Activated CD4-positive, alpha-beta T cell treated with anti-CD3 and anti-CD28 coated beads, Interleukin-2, amount 10 ng/mL, durations not matched to agents 24 days and 14 days (primary cell): ENCODE data around the gene DPP4. TPM values are rescaled to one million over a fixed set of nuclear protein-coding genes. Genes with fewer than 3 reads are reported as not detected.

Source experiments
- DNase-seq: peaks from one replicate; pipeline ENCODE4 v3.0.0; 2022
- H3K27ac Mint-ChIP-seq: one replicate; pipeline ENCODE4 v1.8.0; 2022; ENCODE audit warnings: mild to moderate bottlenecking, mixed read lengths
- H3K27me3 Mint-ChIP-seq: one replicate; pipeline ENCODE4 v1.8.0; 2022; ENCODE audit warnings: mixed read lengths
- H3K36me3 Mint-ChIP-seq: one replicate; pipeline ENCODE4 v1.8.0; 2022; ENCODE audit warnings: low read depth, mild to moderate bottlenecking, mixed read lengths
- H3K4me1 Mint-ChIP-seq: one replicate; pipeline ENCODE4 v1.8.0; 2021; ENCODE audit warnings: mixed read lengths
- H3K4me3 Mint-ChIP-seq: one replicate; pipeline ENCODE4 v1.8.0; 2022; ENCODE audit warnings: mild to moderate bottlenecking, moderate library complexity, mixed read lengths
- H3K9me3 Mint-ChIP-seq: one replicate; pipeline ENCODE4 v1.8.0; 2021; ENCODE audit warnings: mixed read lengths
- intact Hi-C: fragments of 100-400 bp; cut with micrococcal nuclease; formaldehyde crosslinking; loops from one replicate; pipeline ENCODE4 v1.15.1; 2023
- total RNA-seq: library from RNA; stranded (reverse); gene quantifications from 2 replicates; pipeline ENCODE4 v1.2.3, GENCODE V29; 2022

DPP4 gene
- total RNA-seq, 1 donor from 2014 or later: 65.4 TPM

- Mint-ChIP-seq H3K36me3 (no peaks in the 10 kb centered on the region), H3K4me3 (no peak overlapping the region), H3K27ac (no peak overlapping the region), H3K4me1 (no peaks in the 10 kb centered on the region), H3K9me3 (peaks cover 4% of the 10 kb centered on the region), H3K27me3 (peaks cover 1% of the 10 kb centered on the region)
- DNase-seq: no peak
- intact Hi-C loops: no loop called here
Measured at GRCh38 chr2:162099836-162100235, 25.8 kb upstream of the DPP4 start.

GRCh38 chr2:162092658-162093556 is 18.9 kb upstream of the DPP4 start:
- Mint-ChIP-seq H3K27ac (no peak overlapping the region), H3K27me3 (peaks cover 1% of the 10 kb centered on the region), H3K4me3 (no peak overlapping the region), H3K9me3 (no peaks in the 10 kb centered on the region), H3K4me1 (peaks cover 18% of the 10 kb centered on the region), H3K36me3 (no peaks in the 10 kb centered on the region)
- no peak for DNase-seq
- intact Hi-C loops: no loop called here

- H3K9me3 Mint-ChIP-seq: no peaks in the 10 kb centered on the region
- peaks cover 1% of the 10 kb centered on the region for H3K27me3 Mint-ChIP-seq
- DNase-seq: no peak
- intact Hi-C loops: no loop called here
- H3K4me1 Mint-ChIP-seq: peaks cover 18% of the 10 kb centered on the region
- H3K27ac Mint-ChIP-seq: no peak overlapping the region
- H3K4me3 Mint-ChIP-seq: no peak overlapping the region
- no peaks in the 10 kb centered on the region for H3K36me3 Mint-ChIP-seq
Measured at GRCh38 chr2:162092008-162092390, 18.0 kb upstream of the DPP4 start.

GRCh38 chr2:162091325-162092007 is 17.5 kb upstream of the DPP4 start:
- intact Hi-C loops: loop anchor here (2.0 kb wide), 1 partner anchor 35 kb away; no protein-coding TSS in a partner anchor
- H3K4me3 Mint-ChIP-seq: no peak overlapping the region

GRCh38 chr2:162090109-162090508 is 16.1 kb upstream of the DPP4 start:
- no peak for DNase-seq
- H3K27me3 Mint-ChIP-seq: no peaks in the 10 kb centered on the region
- H3K4me1 Mint-ChIP-seq: peaks cover 21% of the 10 kb centered on the region
- H3K9me3 Mint-ChIP-seq: no peaks in the 10 kb centered on the region
- H3K4me3 Mint-ChIP-seq: no peak overlapping the region
- H3K36me3 Mint-ChIP-seq: no peaks in the 10 kb centered on the region
- intact Hi-C loops: loop anchor here (2.0 kb wide), 1 partner anchor 33 kb away; no protein-coding TSS in a partner anchor
- H3K27ac Mint-ChIP-seq: no peak overlapping the region

More at GRCh38 chr2:162091325-162092007, 17.5 kb upstream of the DPP4 start:
- peaks cover 19% of the 10 kb centered on the region for H3K4me1 Mint-ChIP-seq
- no peak overlapping the region for H3K27ac Mint-ChIP-seq
- H3K9me3 Mint-ChIP-seq: no peaks in the 10 kb centered on the region
- no peaks in the 10 kb centered on the region for H3K36me3 Mint-ChIP-seq
- no peaks in the 10 kb centered on the region for H3K27me3 Mint-ChIP-seq
- DNase-seq: no peak

GRCh38 chr2:162086904-162087303 is 12.9 kb upstream of the DPP4 start:
- Mint-ChIP-seq H3K27me3 (peaks cover 2% of the 10 kb centered on the region), H3K4me1 (peaks cover 12% of the 10 kb centered on the region), H3K9me3 (peaks cover 8% of the 10 kb centered on the region), H3K27ac (no peak overlapping the region), H3K36me3 (no peaks in the 10 kb centered on the region), H3K4me3 (no peak overlapping the region)
- no peak for DNase-seq
- intact Hi-C loops: no loop called here

- peaks cover 8% of the 10 kb centered on the region for H3K9me3 Mint-ChIP-seq
- H3K4me1 Mint-ChIP-seq: peaks cover 8% of the 10 kb centered on the region
- H3K36me3 Mint-ChIP-seq: no peaks in the 10 kb centered on the region
- DNase-seq: no peak
- H3K27me3 Mint-ChIP-seq: peaks cover 2% of the 10 kb centered on the region
- no peak overlapping the region for H3K4me3 Mint-ChIP-seq
- no peak overlapping the region for H3K27ac Mint-ChIP-seq
- intact Hi-C loops: no loop called here
Measured at GRCh38 chr2:162085090-162085891, 11.3 kb upstream of the DPP4 start.

- peaks cover 5% of the 10 kb centered on the region for H3K36me3 Mint-ChIP-seq
- H3K4me3 Mint-ChIP-seq: no peak overlapping the region
- DNase-seq: no peak
- H3K27me3 Mint-ChIP-seq: peaks cover 2% of the 10 kb centered on the region
- H3K9me3 Mint-ChIP-seq: peaks cover 10% of the 10 kb centered on the region
- peaks cover 5% of the 10 kb centered on the region for H3K4me1 Mint-ChIP-seq
- no peak overlapping the region for H3K27ac Mint-ChIP-seq
- intact Hi-C loops: no loop called here
Measured at GRCh38 chr2:162084536-162084935, 10.5 kb upstream of the DPP4 start.

GRCh38 chr2:162082681-162083080 is 8.7 kb upstream of the DPP4 start:
- H3K9me3 Mint-ChIP-seq: peaks cover 24% of the 10 kb centered on the region
- H3K4me3 Mint-ChIP-seq: no peak overlapping the region
- H3K27me3 Mint-ChIP-seq: peaks cover 2% of the 10 kb centered on the region
- DNase-seq: no peak
- H3K27ac Mint-ChIP-seq: no peak overlapping the region
- peaks cover 3% of the 10 kb centered on the region for H3K4me1 Mint-ChIP-seq
- intact Hi-C loops: no loop called here
- H3K36me3 Mint-ChIP-seq: peaks cover 15% of the 10 kb centered on the region

GRCh38 chr2:162082036-162082435 is 8.0 kb upstream of the DPP4 start:
- no peak overlapping the region for H3K27ac Mint-ChIP-seq
- peaks cover 27% of the 10 kb centered on the region for H3K9me3 Mint-ChIP-seq
- DNase-seq: no peak
- peaks cover 3% of the 10 kb centered on the region for H3K4me1 Mint-ChIP-seq
- H3K27me3 Mint-ChIP-seq: peaks cover 2% of the 10 kb centered on the region
- H3K36me3 Mint-ChIP-seq: peaks cover 22% of the 10 kb centered on the region
- H3K4me3 Mint-ChIP-seq: no peak overlapping the region
- intact Hi-C loops: no loop called here

- DNase-seq: no peak
- Mint-ChIP-seq H3K4me3 (no peak overlapping the region), H3K4me1 (peaks cover 17% of the 10 kb centered on the region), H3K36me3 (peaks cover 40% of the 10 kb centered on the region), H3K27me3 (peaks cover 2% of the 10 kb centered on the region), H3K27ac (no peak overlapping the region), H3K9me3 (peaks cover 27% of the 10 kb centered on the region)
- intact Hi-C loops: loop anchor here (10.0 kb wide), 1 partner anchor 945 kb away; no protein-coding TSS in a partner anchor
Measured at GRCh38 chr2:162079514-162079913, 5.5 kb upstream of the DPP4 start.

GRCh38 chr2:162075689-162076132 is 1.7 kb upstream of the DPP4 start:
- Mint-ChIP-seq H3K9me3 (peaks cover 23% of the 10 kb centered on the region), H3K27ac (peak overlapping the region; percentile 56), H3K27me3 (no peaks in the 10 kb centered on the region), H3K4me1 (peaks cover 34% of the 10 kb centered on the region), H3K36me3 (peaks cover 57% of the 10 kb centered on the region), H3K4me3 (peak overlapping the region; percentile 95)
- DNase-seq: no peak
- intact Hi-C loops: loop anchor here (10.0 kb wide), 1 partner anchor 941 kb away; no protein-coding TSS in a partner anchor

- no peaks in the 10 kb centered on the region for H3K27me3 Mint-ChIP-seq
Measured at GRCh38 chr2:162074928-162075688, 1.1 kb upstream of the DPP4 start.

More at GRCh38 chr2:162074928-162075688, 1.1 kb upstream of the DPP4 start:
- Mint-ChIP-seq H3K4me3 (peak overlapping the region; percentile 95), H3K4me1 (peaks cover 40% of the 10 kb centered on the region), H3K9me3 (peaks cover 23% of the 10 kb centered on the region), H3K27ac (peak overlapping the region; percentile 92), H3K36me3 (peaks cover 63% of the 10 kb centered on the region)
- intact Hi-C loops: loop anchor here (5.0 to 10.0 kb wide), 4 partner anchors 242 to 998 kb away; partner anchors contain the start of gene IFIH1
- no peak for DNase-seq
